Dermis blood vessel endothelial cell (primary cell): Measurements from ENCODE around the gene CADPS2. TPM values are rescaled to one million over a fixed set of nuclear protein-coding genes. Genes with fewer than 3 reads are reported as not detected.
"Not testable (repeated sequence)": the region's sequence is repeated elsewhere in the genome, so short reads cannot be mapped to it uniquely, and the experiment has no call there.

Source experiments
- DNase-seq: peaks from one replicate; pipeline ENCODE4 v3.0.0; 2010
- total RNA-seq: library from RNA; depleted of rRNA; stranded (reverse); fragments of >200 nt; gene quantifications from 2 replicates; pipeline ENCODE4 v1.2.3, GENCODE V29; 2014

CADPS2 gene
- total RNA-seq, 1 donor from 2014 or later = 83.7 TPM

- DNase-seq = no peak
Observed at GRCh38 chr7:122663733-122664132, 222.5 kb downstream of the CADPS2 start.

DNA sequence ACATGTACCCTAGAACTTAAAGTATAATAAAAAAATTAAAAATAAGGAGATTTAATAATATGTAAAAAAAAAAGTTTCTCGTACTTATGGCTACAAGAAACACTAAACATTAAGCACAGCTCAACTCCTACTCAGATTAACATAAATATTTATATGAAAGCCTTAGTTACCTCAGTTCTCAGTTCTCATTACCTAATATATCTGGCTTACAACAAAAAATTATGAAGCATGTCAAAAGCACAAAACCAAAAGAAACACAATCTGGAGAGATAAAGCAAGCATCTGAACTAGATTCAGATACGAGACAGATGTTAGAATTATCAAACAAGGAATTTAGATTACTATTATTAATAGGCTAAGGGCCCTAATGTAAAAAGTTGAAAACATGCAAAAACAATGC, 227.4 kb downstream of the CADPS2 start:
- no peak for DNase-seq

GRCh38 chr7:122653685-122654084, 232.6 kb downstream of the CADPS2 start:
- no peak for DNase-seq

DNA sequence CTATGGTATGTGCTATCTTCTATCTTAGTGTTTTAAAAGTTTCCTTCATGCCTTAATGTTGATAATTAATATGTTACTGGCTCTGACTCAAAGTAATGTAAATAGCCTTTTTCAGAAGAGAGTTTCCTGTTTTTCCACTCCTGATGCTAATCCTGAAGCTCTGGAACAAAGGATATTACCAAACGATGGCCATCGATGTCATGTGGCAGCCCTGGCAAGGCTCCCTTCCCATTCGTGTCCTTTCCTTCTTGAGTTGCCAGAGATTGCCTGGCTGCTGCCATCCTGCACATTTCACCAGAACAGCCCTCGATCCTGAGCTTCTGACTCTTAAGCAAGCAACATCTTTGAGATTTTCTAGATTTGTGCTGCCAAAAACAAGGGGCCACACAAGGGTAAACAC, 233.4 kb downstream of the CADPS2 start:
- DNase-seq = peak; percentile 90

- DNase-seq = no peak
Observed at GRCh38 chr7:122651451-122651850, 234.8 kb downstream of the CADPS2 start.

GRCh38 chr7:122643250-122643649, 243.0 kb downstream of the CADPS2 start:
- no peak for DNase-seq

- no peak for DNase-seq
Observed at GRCh38 chr7:122638459-122638858, 247.8 kb downstream of the CADPS2 start.

GRCh38 chr7:122637784-122638183, 248.5 kb downstream of the CADPS2 start:
- no peak for DNase-seq

DNA sequence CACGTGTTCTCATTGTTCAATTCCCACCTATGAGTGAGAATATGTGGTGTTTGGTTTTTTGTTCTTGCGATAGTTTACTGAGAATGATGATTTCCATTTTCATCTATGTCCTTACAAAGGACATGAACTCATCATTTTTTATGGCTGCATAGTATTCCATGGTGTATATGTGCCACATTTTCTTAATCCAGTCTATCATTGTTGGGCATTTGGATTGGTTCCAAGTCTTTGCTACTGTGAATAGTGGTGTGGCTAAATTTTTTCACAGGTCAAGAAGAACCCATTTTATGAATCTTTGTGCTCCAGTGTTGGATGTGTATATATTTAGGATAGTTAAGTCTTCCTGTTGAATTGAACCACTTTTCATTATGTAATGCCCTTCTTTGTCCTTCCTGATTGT, 250.8 kb downstream of the CADPS2 start:
- DNase-seq = not testable (repeated sequence)

DNA sequence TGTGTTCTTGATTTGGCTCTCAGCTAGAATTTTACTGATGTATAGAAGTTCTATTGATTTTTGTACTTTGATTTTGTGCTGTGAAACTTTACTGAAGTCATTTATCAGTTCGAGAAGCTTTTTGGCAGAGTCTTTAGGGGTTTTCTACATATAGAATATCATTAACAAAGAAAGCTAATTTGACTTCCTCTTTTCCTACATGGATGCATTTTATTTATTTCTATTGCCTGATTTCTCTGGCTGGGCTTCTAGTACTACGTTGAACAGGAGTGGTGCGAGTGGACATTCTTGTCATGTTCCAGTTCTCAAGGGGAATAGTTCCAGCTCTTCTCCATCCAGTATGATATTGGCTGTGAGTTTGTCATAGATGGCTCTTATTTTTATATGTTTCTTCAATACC, 252.8 kb downstream of the CADPS2 start:
- no peak for DNase-seq

DNA sequence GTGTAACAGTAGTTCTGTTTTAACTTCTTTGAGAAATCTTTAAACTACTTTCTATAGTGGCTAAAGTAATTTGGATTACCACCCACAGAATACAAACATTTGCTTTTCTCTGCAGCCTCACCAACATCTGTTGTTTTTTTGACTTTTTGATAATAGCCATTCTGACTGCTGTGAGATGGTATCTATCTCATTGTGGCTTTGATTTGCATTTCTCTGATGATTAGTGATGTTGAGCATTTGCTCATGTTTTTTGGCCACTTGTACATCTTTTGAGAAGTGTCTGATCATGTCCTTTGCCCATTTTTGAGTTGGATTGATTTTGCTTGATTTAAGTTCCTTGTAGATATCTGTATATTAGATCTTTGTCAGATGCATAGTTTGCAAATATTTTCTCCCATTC, 254.0 kb downstream of the CADPS2 start:
- no peak for DNase-seq

- DNase-seq = no peak
Observed at GRCh38 chr7:122629412-122629953, 256.8 kb downstream of the CADPS2 start.

- no peak for DNase-seq
Observed at GRCh38 chr7:122628651-122629411, 257.4 kb downstream of the CADPS2 start.

GRCh38 chr7:122626785-122627184, 259.5 kb downstream of the CADPS2 start:
- peak; percentile 5 for DNase-seq

- DNase-seq = no peak
Observed at GRCh38 chr7:122622682-122623081, 263.6 kb downstream of the CADPS2 start.

- DNase-seq = no peak
Observed at GRCh38 chr7:122619664-122620063, 266.6 kb downstream of the CADPS2 start.

DNA sequence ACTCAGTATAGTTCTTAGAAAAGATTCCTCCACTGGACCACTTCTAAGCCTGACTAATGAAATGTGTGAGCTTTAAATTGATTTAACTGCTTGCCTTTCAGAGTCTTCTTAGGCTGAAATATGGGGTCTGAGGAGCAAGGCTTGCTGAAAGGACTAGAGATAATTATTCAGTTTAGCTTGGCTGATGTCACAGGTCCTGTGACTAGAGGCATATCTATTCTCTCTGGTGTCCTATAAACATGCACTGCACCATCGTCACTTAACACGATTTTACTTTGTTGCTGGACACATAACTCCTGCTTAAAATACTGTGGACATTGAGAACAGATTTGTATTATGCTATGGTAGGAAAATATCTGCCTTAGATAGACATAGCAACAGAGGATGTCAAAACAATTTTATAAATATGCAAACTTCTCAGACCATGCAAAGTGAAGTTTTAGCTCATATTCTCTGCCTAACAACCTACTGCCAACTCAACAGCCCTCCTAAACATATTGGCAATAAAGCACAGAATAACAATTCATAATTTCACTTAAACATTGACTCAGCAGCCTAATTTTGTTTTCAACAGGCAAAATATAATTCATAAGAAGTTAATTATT, 267.6 kb downstream of the CADPS2 start:
- no peak for DNase-seq

DNA sequence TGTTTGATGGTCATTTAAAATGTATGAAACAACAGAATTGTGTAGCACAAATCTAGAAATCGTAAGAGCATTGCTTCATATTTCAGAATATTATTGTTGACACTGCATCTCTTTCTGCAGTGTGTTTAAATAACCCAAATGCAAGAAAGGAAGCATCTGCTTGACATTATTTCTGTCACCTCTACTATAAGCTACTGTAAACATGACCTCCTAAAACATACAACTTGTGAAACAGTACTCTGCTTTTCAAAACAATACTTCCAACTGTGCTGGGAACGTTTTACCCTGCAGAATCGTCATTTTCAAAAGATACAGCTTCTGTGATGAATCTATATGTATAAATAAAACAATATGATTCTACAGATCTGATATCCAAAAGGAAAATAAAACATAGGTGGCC, 269.3 kb downstream of the CADPS2 start:
- peak; percentile 27 for DNase-seq

- DNase-seq = no peak
Observed at GRCh38 chr7:122605929-122606328, 280.3 kb downstream of the CADPS2 start.

- no peak for DNase-seq
Observed at GRCh38 chr7:122604251-122604650, 282.0 kb downstream of the CADPS2 start.

GRCh38 chr7:122602800-122603199, 283.5 kb downstream of the CADPS2 start:
- DNase-seq = no peak

- no peak for DNase-seq
Observed at GRCh38 chr7:122600630-122601029, 285.6 kb downstream of the CADPS2 start.

- DNase-seq = no peak
Observed at GRCh38 chr7:122600042-122600441, 286.2 kb downstream of the CADPS2 start.

DNA sequence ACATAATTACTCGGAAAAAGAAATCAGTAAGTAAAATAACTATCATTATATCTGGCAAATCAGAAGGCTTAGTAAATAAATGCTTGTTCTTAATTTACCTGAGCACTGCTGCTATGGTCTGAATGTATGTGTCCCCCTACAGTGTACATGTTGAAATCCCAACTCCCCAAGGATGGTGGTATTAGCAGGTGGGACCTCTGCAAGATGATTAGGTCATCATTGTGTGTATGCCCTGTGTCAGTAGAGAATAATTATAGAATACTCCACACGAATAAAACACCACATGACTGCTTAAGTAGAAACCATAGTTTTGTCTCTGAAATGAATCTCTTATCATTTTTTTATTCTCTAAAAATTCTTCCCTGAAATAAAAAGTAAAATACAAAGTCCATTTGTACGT, 289.0 kb downstream of the CADPS2 start:
- DNase-seq = no peak
